GM04504 (cell line): ENCODE results near the gene NELFB.

Experiments
- DNase-seq: peaks from one replicate; pipeline ENCODE4 v3.0.0-alpha.2; 2012; ENCODE audit warnings: low read depth

Gene NELFB

GRCh38 chr9:137314561-137315560 is 59.7 kb downstream of the NELFB start:
- no peak for DNase-seq

GRCh38 chr9:137315581-137316011 is 60.5 kb downstream of the NELFB start:
- no peak for DNase-seq

GRCh38 chr9:137316012-137316981 is 61.2 kb downstream of the NELFB start:
- no peak for DNase-seq

- DNase-seq, result no peak
These were observed 62.0 kb downstream of the NELFB start for GRCh38 chr9:137317021-137317717.

- no peak for DNase-seq
These were observed 62.8 kb downstream of the NELFB start for GRCh38 chr9:137317718-137318511.

- no peak for DNase-seq
These were observed 63.5 kb downstream of the NELFB start for GRCh38 chr9:137318602-137319001.

- no peak for DNase-seq
These were observed 64.0 kb downstream of the NELFB start for GRCh38 chr9:137319011-137319738.

GRCh38 chr9:137319739-137320551 is 64.8 kb downstream of the NELFB start:
- no peak for DNase-seq

GRCh38 chr9:137320555-137321384 is 65.6 kb downstream of the NELFB start:
- no peak for DNase-seq

GRCh38 chr9:137321726-137322361 is 66.7 kb downstream of the NELFB start:
- no peak for DNase-seq
